H9 (cell line): ENCODE measurements around the gene PIEZO2. TPM values are rescaled to one million over a fixed set of nuclear protein-coding genes. Genes with fewer than 3 reads are reported as not detected.
A peak's percentile ranks its signal among the peaks of the same experiment; 100 is the strongest.

Experiments used
- DNase-seq: peaks from one replicate; pipeline ENCODE4 v3.0.0-alpha.2; 2017
- H2AFZ ChIP-seq: one replicate; pipeline ENCODE4 v1.6.1; 2013; ENCODE audit warnings: mild to moderate bottlenecking, low read length, control low read depth, moderate library complexity
- H2AK5ac ChIP-seq: 2 replicates; pipeline ENCODE4 v1.6.1; 2013; ENCODE audit warnings: low read length, control low read depth, mixed read lengths; ENCODE audit not compliant: insufficient read length
- H2BK120ac ChIP-seq: one replicate; pipeline ENCODE4 v1.6.1; 2013; ENCODE audit warnings: low read depth, mild to moderate bottlenecking, low read length, control low read depth, inconsistent platforms; ENCODE audit not compliant: poor library complexity, severe bottlenecking
- H2BK12ac ChIP-seq: 2 replicates; pipeline ENCODE4 v1.6.1; 2013; ENCODE audit warnings: low read length, control low read depth, mixed read lengths, low read depth; ENCODE audit not compliant: insufficient read length
- H2BK15ac ChIP-seq: 2 replicates; pipeline ENCODE4 v1.6.1; 2013; ENCODE audit warnings: low read depth, low read length, control low read depth
- H2BK20ac ChIP-seq: one replicate; pipeline ENCODE4 v1.6.1; 2013; ENCODE audit warnings: low read depth, mild to moderate bottlenecking, low read length, control low read depth, inconsistent platforms; ENCODE audit not compliant: poor library complexity, severe bottlenecking
- H2BK5ac ChIP-seq: 2 replicates; pipeline ENCODE4 v1.6.1; 2013; ENCODE audit warnings: low read length, control low read depth, mixed read lengths; ENCODE audit not compliant: insufficient read length
- H3K14ac ChIP-seq: 2 replicates; pipeline ENCODE4 v1.6.1; 2013; ENCODE audit warnings: low read length, control low read depth; ENCODE audit not compliant: insufficient read depth
- H3K18ac ChIP-seq: 2 replicates; pipeline ENCODE4 v1.6.1; 2013; ENCODE audit warnings: low read depth, mild to moderate bottlenecking, mixed read lengths, low read length, control low read depth; ENCODE audit not compliant: insufficient read length
- H3K23ac ChIP-seq: 2 replicates; pipeline ENCODE4 v1.6.1; 2013; ENCODE audit warnings: low read length, control low read depth, mixed read lengths, low read depth; ENCODE audit not compliant: insufficient read length
- H3K23me2 ChIP-seq: 2 replicates; pipeline ENCODE4 v1.6.1; 2013; ENCODE audit warnings: low read depth, mild to moderate bottlenecking, mixed read lengths, low read length, control low read depth; ENCODE audit not compliant: insufficient read length, poor library complexity, severe bottlenecking
- H3K27ac ChIP-seq: 2 replicates; pipeline ENCODE4 v1.5.1; 2013; ENCODE audit warnings: low read length, control low read depth, mixed read lengths, low read depth; ENCODE audit not compliant: insufficient read length
- H3K27me3 ChIP-seq: 2 replicates; pipeline ENCODE4 v1.6.1; 2013; ENCODE audit warnings: low read length, control low read depth, inconsistent platforms; ENCODE audit not compliant: insufficient read depth
- H3K4ac ChIP-seq: 2 replicates; pipeline ENCODE4 v1.6.1; 2013; ENCODE audit warnings: low read depth, mild to moderate bottlenecking, control low read depth, inconsistent platforms, low read length, moderate library complexity
- H3K4me1 ChIP-seq: 2 replicates; pipeline ENCODE4 v1.6.1; 2013; ENCODE audit warnings: low read length, control low read depth, inconsistent platforms; ENCODE audit not compliant: insufficient read depth
- H3K4me2 ChIP-seq: 2 replicates; pipeline ENCODE4 v1.6.1; 2013; ENCODE audit warnings: low read length, control low read depth, mixed read lengths; ENCODE audit not compliant: insufficient read length, insufficient read depth
- H3K56ac ChIP-seq: 2 replicates; pipeline ENCODE4 v1.6.1; 2013; ENCODE audit warnings: low read depth, mild to moderate bottlenecking, mixed read lengths, low read length, control low read depth; ENCODE audit not compliant: insufficient read length
- H3K79me1 ChIP-seq: 2 replicates; pipeline ENCODE4 v1.6.1; 2013; ENCODE audit warnings: low read depth, mild to moderate bottlenecking, moderate library complexity, low read length, control low read depth, inconsistent platforms; ENCODE audit not compliant: insufficient read depth, poor library complexity, severe bottlenecking
- H3K79me2 ChIP-seq: 2 replicates; pipeline ENCODE4 v1.6.1; 2013; ENCODE audit warnings: low read length, control low read depth, inconsistent platforms; ENCODE audit not compliant: insufficient read depth
- H3K9ac ChIP-seq: 2 replicates; pipeline ENCODE4 v1.6.1; 2013; ENCODE audit warnings: low read length, control low read depth, mixed read lengths; ENCODE audit not compliant: insufficient read length; ENCODE audit errors: extremely low read depth
- H3K9me3 ChIP-seq: one replicate; pipeline ENCODE4 v1.6.1; 2013; ENCODE audit warnings: low read depth, low read length, inconsistent platforms; ENCODE audit not compliant: control insufficient read depth
- H3T11ph ChIP-seq: one replicate; pipeline ENCODE4 v1.6.1; 2013; ENCODE audit warnings: mild to moderate bottlenecking, low read length, control low read depth, inconsistent platforms
- H4K20me1 ChIP-seq: one replicate; pipeline ENCODE4 v1.6.1; 2013; ENCODE audit not compliant: control insufficient read depth, insufficient read length, insufficient read depth
- H4K5ac ChIP-seq: 2 replicates; pipeline ENCODE4 v1.6.1; 2013; ENCODE audit warnings: low read depth, mild to moderate bottlenecking, mixed read lengths, low read length, control low read depth; ENCODE audit not compliant: insufficient read length
- H4K8ac ChIP-seq: replicated peaks from 2 replicates; pipeline ENCODE4 v1.6.1; 2013; ENCODE audit warnings: low read length, control low read depth, mixed read lengths, low read depth; ENCODE audit not compliant: insufficient read length
- H4K91ac ChIP-seq: 2 replicates; pipeline ENCODE4 v1.6.1; 2013; ENCODE audit warnings: low read depth, mild to moderate bottlenecking, moderate library complexity, mixed read lengths, low read length, control low read depth; ENCODE audit not compliant: insufficient read length
- H3K27ac Mint-ChIP-seq, 3 experiments: 2 replicates in 2 of 3; 3 replicates in 1 of 3; pipeline ENCODE4 v1.8.0; 2020 to 2021; ENCODE audit warnings: mixed read lengths in 3 of 3, mild to moderate bottlenecking in 1 of 3, moderate library complexity in 1 of 3
- H3K27me3 Mint-ChIP-seq: 2 replicates; pipeline ENCODE4 v1.8.0; 2021; ENCODE audit warnings: low read depth, mild to moderate bottlenecking, moderate library complexity, mixed read lengths
- H3K36me3 Mint-ChIP-seq, 3 experiments: 2 replicates in 2 of 3; 3 replicates in 1 of 3; pipeline ENCODE4 v1.8.0; 2020 to 2021; ENCODE audit warnings: low read depth in 3 of 3, mixed read lengths in 3 of 3; ENCODE audit not compliant: insufficient read depth in 1 of 3
- H3K4me1 Mint-ChIP-seq, 2 experiments: 2 replicates each; pipeline ENCODE4 v1.8.0; 2020; ENCODE audit warnings: mixed read lengths in 2 of 2
- H3K4me3 Mint-ChIP-seq, 2 experiments: 2 replicates in 1 of 2; 3 replicates in 1 of 2; pipeline ENCODE4 v1.8.0; 2020 to 2021; ENCODE audit warnings: mild to moderate bottlenecking in 2 of 2, mixed read lengths in 2 of 2, moderate library complexity in 1 of 2
- H3K9me3 Mint-ChIP-seq, 2 experiments: 2 replicates in 1 of 2; 3 replicates in 1 of 2; pipeline ENCODE4 v1.8.0; 2020; ENCODE audit warnings: mild to moderate bottlenecking in 2 of 2, mixed read lengths in 2 of 2, moderate library complexity in 1 of 2
- WGBS: extraction: QIAGEN DNeasy Blood & Tissue Kit; methylation state at CpG from one replicate; pipeline ENCODE4 v1.1.7; 2013; ENCODE audit warnings: missing lambda C conversion rate, low lambda C conversion rate, mixed read lengths; ENCODE audit not compliant: insufficient read length; ENCODE audit errors: extremely low coverage; 5-methylcytosine and 5-hydroxymethylcytosine counted together
- total RNA-seq: library from RNA; stranded (reverse); gene quantifications from 2 replicates; pipeline ENCODE4 v1.2.1, GENCODE V29; 2021
- TF ChIP-seq, protein P1 (sequence below): fragments of 200-600 bp; sonication (generic); conservative IDR thresholded peaks from 3 replicates; pipeline ENCODE4 v1.8.0; 2021; ENCODE audit warnings: antibody characterized with exemption, mild to moderate bottlenecking

PIEZO2 gene
- total RNA-seq, 1 experiment from 2014 or later: 3.9 TPM

DNA sequence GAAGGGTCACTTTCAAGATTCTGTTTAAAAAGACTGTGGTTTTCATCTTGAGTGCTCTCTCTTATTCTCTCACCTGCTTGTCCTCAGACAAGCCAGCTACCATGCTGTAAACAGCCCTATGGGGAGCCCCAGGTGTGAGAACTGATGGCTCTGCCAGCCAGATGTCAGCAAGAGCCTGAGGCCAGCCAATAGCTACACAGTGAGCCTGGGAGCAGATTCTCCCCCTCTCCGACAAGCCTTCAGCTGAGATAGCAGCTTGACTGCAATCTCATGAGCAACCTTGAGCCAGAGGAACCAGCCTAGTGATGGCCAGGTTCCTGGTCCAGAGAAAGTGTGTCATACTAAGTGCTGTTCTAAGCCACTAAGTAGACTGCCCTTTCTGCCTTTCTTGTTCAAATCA, 351.5 kb downstream of the PIEZO2 start:
- Histone ChIP-seq H2BK120ac (no peak overlapping the region), H2BK20ac (no peak overlapping the region), H3K4me1 (peaks cover 7% of the 10 kb centered on the region), H4K5ac (no peak overlapping the region), H3K9me3 (no peaks in the 10 kb centered on the region), H2BK5ac (no peak overlapping the region), H3K14ac (no peak overlapping the region), H3K79me1 (no peaks in the 10 kb centered on the region), H3K23ac (no peak overlapping the region), H3K79me2 (no peaks in the 10 kb centered on the region), H4K8ac (no peak overlapping the region), H2BK15ac (no peak overlapping the region), H3K4me2 (no peak overlapping the region), H2BK12ac (no peak overlapping the region), H3K9ac (no peak overlapping the region), H4K91ac (no peak overlapping the region), H2AK5ac (no peak overlapping the region), H2AFZ (no peak overlapping the region), H4K20me1 (no peaks in the 10 kb centered on the region), H3K27me3 (no peaks in the 10 kb centered on the region), H3K23me2 (no peaks in the 10 kb centered on the region), H3K56ac (no peak overlapping the region), H3K18ac (no peak overlapping the region), H3T11ph (no peak overlapping the region), H3K27ac (no peak overlapping the region), H3K4ac (no peak overlapping the region)
- TF ChIP-seq, protein P1, sequence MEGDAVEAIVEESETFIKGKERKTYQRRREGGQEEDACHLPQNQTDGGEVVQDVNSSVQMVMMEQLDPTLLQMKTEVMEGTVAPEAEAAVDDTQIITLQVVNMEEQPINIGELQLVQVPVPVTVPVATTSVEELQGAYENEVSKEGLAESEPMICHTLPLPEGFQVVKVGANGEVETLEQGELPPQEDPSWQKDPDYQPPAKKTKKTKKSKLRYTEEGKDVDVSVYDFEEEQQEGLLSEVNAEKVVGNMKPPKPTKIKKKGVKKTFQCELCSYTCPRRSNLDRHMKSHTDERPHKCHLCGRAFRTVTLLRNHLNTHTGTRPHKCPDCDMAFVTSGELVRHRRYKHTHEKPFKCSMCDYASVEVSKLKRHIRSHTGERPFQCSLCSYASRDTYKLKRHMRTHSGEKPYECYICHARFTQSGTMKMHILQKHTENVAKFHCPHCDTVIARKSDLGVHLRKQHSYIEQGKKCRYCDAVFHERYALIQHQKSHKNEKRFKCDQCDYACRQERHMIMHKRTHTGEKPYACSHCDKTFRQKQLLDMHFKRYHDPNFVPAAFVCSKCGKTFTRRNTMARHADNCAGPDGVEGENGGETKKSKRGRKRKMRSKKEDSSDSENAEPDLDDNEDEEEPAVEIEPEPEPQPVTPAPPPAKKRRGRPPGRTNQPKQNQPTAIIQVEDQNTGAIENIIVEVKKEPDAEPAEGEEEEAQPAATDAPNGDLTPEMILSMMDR: no peak
- Mint-ChIP-seq H3K4me1 (peaks cover 13 to 27% of the 10 kb centered on the region in 2 experiments), H3K27ac (no peak overlapping the region; a peak in 1 of 7 replicates), H3K27me3 (no peaks in the 10 kb centered on the region), H3K4me3 (no peak overlapping the region), H3K36me3 (peaks cover 0 to 10% (median 0%) of the 10 kb centered on the region in 3 experiments; a peak in 3 of 7 replicates), H3K9me3 (no peaks in the 10 kb centered on the region)
- no CpG with 5 or more reads among the region's 1 CpG for WGBS
- peak; percentile 60 for DNase-seq
